NCI-H1436 (cell line): ENCODE data around the gene DUSP1.
"Not testable (repeated sequence)": the region's sequence is repeated elsewhere in the genome, so short reads cannot be mapped to it uniquely, and the experiment has no call there.

Experiments
- DNase-seq: peaks from one replicate; lab custom pipeline; 2025; lab: John Stamatoyannopoulos, UW

Gene DUSP1

DNA sequence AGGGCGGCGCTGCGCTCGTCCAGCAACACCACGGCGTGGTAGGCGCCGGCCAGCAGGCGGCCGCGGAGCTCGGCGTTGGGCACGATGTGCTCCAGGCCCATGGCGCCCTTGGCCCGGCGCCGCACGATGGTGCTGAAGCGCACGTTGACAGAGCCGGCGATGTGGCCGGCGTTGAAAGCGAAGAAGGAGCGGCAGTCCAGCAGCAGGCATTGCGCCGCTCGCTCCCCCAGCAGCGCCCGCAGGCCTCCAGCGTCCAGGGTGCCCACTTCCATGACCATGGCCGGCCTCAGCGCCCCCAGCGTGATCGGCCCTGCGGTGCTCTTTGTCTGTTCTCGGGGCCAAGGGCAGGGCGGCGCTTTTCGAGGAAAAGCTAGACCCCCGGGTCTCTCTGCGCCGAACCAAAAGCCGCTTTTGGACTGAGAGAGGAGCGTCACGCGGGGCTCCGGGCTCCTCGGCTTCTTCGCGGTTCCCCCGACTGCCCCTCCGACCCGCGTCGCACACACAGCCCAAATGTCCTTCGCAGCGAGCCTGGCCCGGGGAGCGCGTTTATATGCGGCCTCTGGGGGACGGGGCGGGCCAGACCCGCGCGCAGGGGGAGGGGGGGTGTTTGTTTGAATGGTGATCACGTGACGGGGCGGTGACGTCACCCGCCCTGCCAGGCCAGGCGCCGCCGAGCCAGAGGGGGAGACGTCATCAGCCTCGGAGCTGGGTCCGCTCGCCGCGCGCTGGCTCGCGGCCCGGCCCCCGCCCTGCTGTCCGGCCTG lies at the start of gene DUSP1:
Gene DUSP1 (minus strand): TSS at position 521 of the 764 bp plus-strand sequence. CDS start 243 bp downstream, at position 278.
- peak; percentile 81 for DNase-seq

GRCh38 chr5:172820046-172820767 lies 49.2 kb upstream of the DUSP1 start:
- no peak for DNase-seq

DNA sequence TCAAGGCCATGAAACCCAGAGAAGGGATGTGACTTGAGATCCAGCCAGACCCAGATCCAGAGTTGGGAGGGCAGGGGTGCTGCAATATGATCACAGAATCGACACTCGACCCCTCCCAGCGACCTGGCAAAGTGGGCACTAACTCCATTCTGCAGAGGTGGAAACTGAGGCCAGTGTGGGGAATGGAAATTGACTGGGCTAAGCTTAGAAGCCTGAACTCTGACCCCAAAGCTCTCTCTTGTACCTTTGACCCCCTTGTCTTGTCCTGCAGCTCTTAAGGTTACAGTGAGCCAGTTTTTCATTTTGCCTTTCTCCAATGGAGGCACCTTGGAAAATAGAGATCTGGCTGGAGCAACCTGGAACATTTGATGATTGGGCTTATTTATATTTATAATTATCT lies 48.6 kb upstream of the DUSP1 start:
- no peak for DNase-seq

- no peak for DNase-seq
Observed at GRCh38 chr5:172818081-172818480, 47.1 kb upstream of the DUSP1 start.

GRCh38 chr5:172817664-172818063 lies 46.7 kb upstream of the DUSP1 start:
- DNase-seq, result no peak

DNA sequence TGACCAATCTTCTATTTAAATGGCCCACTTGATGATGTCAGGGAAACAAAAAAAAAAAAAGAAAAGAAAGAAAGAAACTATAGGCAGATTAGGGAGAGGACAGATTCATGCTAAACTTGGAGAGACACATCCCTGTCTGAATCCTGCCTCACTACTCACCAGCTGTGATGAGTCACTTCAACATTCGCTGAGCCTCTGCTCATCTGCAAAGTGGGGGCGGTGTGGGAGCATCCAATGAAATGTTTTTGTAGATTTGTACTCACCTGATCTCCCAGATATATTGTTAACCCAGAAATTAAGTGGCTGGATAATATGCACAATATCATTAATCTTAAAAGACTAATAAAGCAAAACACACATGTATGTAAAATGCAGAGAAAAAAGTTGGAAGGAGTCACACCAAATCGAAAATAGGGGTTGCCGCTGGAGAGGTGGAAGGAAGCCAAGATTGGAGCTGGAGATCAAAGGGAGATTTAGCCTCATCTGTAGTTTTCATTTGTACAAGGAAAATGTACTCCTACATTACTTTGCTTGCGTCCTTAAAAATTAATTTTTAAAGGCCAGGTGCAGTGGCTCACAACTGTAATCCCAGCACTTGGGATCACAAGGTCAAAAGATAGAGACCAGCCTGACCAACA lies 46.0 kb upstream of the DUSP1 start:
- DNase-seq, result no peak

- DNase-seq, result no peak
Observed at GRCh38 chr5:172815631-172816030, 44.6 kb upstream of the DUSP1 start.

DNA sequence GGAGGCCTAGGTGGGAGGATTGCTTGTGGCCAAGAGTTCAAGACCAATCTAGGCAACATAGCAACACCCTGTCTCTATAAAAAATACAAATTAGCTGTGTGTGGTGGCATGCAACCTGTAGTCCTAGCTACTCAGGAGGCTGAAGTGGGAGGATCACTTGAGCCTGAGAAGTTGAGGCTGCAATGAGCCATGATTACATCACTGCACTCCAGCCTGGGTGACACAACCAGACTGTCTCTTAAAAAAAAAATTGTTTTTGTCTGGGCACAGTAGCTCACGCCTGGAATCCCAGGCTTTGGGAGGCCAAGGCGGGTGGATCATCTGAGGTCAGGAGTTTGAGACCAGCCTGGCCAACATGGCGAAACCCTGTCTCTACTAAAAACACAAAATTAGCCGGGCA lies 40.0 kb upstream of the DUSP1 start:
- DNase-seq, result not testable (repeated sequence)

DNA sequence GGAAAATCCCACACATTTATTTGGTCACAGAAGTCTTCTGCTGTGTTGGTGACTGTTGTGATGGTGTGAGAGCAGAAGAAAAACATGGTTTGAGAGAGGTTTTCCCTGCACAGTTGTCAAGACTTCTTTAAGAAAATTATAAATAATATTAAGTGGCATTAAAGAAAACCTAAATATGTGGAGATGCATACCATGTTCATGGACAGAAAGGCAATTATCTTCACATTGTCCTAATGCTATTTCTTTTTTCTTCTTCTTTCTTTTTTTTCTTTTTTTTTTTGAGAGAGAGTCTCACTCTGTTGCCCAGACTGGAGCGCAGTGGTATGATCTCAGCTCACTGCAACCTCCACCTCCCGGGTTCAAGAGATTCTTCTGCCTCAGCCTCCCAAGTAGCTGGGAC lies 38.8 kb upstream of the DUSP1 start:
- DNase-seq, result no peak

DNA sequence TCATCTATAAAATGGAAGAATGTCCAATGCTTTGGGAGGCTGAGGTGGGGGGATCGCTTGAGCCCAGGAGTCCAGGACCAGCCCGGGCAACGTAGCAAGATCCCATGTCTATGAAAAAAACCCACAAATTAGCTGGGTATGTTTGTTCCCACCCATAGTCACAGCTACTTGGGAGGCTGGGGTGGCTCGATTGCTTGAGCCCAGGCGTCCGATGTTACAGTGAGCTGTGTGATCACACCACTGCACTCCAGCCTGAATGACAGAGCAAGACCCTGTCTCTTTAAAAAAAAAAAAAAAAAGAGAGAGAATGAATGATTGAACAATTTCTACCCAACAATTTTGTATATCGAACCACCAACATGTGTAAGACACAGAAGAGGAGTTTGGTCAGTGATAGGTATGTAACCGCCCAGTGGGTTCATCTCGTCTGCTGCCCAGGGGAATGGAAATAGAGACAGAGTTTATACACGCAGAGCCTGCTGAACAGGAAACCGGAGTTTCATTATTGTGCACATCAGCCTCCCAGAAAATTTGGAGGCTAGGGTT lies 36.8 kb upstream of the DUSP1 start:
- no peak for DNase-seq

DNA sequence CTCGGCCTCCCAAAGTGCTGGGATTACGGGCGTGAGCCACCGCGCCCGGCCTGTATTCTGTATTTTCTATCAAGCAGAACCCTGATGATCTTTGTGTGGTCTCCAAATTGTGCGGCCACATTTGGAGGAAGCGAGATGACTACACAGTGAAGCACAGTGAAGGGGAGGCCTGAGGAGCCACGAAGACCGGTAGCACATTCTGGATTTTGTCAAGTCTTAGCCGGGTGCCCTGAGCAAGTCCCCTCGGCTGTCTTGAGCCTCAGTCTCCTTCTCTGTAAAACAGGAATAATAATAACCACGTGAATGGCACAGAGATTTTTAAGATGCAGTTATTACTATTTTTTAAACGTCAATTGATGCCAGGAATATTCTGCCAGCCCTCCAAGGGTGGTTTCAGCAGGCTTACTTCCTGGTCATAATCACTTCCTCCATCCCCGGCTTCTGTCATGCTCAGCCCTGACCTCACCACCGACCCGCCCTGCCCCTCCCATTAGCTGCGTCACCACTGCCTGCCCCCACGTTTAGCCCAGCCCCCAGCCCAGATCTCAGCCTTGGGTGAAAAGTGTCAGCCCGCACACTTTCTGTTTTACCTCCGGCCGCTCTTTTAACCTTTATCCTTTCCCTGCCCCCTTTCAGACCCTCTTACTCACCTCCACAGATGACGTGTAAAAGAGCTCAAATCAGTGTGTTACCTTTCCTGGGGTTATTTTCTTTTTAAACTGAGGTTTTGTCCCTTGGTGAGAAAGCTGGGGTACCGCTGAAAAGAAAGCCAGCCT lies 36.1 kb upstream of the DUSP1 start:
- DNase-seq, result no peak

DNA sequence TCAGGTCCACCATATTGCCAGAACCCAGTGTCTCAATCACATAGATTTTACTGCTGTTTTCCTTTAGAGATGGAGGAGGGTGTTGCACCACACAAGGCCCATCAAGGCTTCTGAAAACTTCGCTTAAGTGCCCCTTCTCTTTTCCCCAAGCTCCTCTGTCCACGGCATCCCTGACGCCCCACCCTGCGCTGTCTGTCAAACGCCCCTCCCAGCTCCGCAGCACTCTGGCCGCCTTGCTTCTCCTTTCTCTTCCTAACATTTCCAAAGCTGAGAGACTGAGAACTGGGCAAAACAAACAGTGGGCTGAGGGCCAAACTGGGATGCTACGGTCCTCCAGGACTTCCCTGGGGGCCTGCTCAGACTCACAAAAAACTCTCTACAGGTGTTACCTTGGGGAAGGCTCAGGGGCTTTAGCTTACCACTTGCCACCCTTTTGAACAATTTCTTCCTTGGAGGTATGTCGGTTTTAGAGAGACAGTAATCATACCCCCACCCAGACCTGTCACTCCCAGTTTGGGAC lies 34.8 kb upstream of the DUSP1 start:
- DNase-seq, result no peak

GRCh38 chr5:172805018-172805683 lies 34.2 kb upstream of the DUSP1 start:
- no peak for DNase-seq

GRCh38 chr5:172802567-172803176 lies 31.7 kb upstream of the DUSP1 start:
- DNase-seq, result no peak

- DNase-seq, result no peak
Observed at GRCh38 chr5:172802112-172802511, 31.1 kb upstream of the DUSP1 start.

GRCh38 chr5:172801179-172801671 lies 30.2 kb upstream of the DUSP1 start:
- DNase-seq, result no peak

- no peak for DNase-seq
Observed at GRCh38 chr5:172800088-172800551, 29.1 kb upstream of the DUSP1 start.

GRCh38 chr5:172799416-172799815 lies 28.4 kb upstream of the DUSP1 start:
- DNase-seq, result no peak

DNA sequence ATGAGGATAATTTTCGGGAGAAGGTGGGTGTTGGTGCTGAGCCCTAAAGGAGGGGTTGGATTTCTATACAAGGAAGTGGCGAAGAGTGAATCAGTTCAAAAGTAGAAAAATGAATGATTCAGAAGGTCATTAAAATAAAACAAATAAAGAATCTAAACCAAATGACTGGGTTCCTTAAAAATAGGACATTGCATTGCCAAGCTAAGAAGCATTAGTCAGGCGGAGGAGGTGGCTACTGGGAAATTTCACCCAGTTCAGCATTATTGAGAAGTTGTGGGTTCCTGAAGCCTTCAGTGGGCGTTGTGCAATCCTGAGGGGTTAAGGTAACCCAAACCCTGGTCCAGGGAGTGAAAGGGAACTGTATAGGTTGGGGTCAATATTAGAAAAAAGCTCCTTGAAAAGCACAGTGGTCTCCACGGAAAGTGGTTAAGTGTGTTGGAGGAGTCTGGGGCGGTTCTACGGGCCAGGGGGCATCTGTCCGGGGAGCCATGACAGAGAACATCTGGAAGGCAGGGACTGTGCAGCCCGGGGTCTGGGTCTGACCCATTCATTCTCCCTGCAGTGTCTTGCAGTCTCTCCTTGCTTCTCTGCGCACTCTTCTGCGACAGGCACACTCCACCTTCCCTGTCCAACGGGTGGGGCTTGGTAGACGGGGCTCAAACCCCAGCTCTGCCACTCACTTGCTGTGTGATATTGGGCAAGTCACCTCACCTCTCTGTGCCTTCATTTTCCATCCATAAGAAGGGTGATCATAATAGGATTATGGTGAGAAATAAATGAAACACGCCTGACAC lies 27.6 kb upstream of the DUSP1 start:
- DNase-seq, result no peak

DNA sequence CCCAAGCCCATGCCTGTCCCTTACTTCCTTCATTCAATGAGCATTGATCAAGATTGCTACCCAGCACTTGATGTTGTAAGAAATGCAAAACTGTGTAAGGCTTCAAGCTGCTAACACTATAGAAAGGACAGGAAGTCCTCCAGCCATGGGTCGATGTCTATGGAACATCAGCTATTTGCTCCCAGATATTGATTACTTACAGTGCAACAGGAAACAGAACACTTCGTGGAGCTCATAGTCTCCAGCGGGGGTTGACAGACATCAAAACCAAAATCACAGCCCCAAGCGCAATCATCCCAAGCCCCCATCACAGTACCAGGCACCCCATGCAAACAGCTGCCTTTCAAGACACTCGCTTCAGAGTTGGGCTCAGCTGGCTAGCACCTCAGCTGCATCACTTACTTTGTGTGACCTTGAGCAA lies 26.8 kb upstream of the DUSP1 start:
- no peak for DNase-seq
